A673 (cell line): ENCODE data around the gene MAMDC2. TPM values are rescaled to one million over a fixed set of nuclear protein-coding genes. Genes with fewer than 3 reads are reported as not detected.

Experiments
- BruUV-seq: library from RNA; stranded (reverse); fragments of 400-500 nt; replicated peaks from 2 replicates; lab custom pipeline; 2021; lab: Mats Ljungman, UMichigan
- CTCF ChIA-PET: fragments of 300-600 bp; sonication (Branson Sonifier 250); formaldehyde crosslinking; loops from one replicate; lab custom pipeline; 2022; ENCODE audit warnings: antibody characterized with exemption; lab: Charles Lee
- POLR2A ChIA-PET: fragments of 300-600 bp; sonication (Branson Sonifier 250); formaldehyde crosslinking; loops from one replicate; lab custom pipeline; 2022; ENCODE audit warnings: antibody characterized with exemption; ENCODE audit not compliant: low non-redundant PET; lab: Charles Lee
- DNase-seq: peaks from one replicate; pipeline ENCODE4 v3.0.0-alpha.2; 2015; ENCODE audit warnings: low spot score
- H3K27ac ChIP-seq: fragments of 200-600 bp; sonication (generic); 2 replicates; pipeline ENCODE4 v1.5.1; 2016; ENCODE audit warnings: mixed run types, low read depth, mild to moderate bottlenecking, mixed read lengths, antibody characterized with exemption, low read length; ENCODE audit not compliant: poor library complexity, severe bottlenecking
- H3K27me3 ChIP-seq: fragments of 200-600 bp; sonication (generic); replicated peaks from 2 replicates; pipeline ENCODE4 v1.6.1; 2017; ENCODE audit warnings: mixed run types, low read depth, mild to moderate bottlenecking, mixed read lengths, antibody characterized with exemption, low read length; ENCODE audit not compliant: insufficient read depth, poor library complexity
- H3K36me3 ChIP-seq: fragments of 200-600 bp; sonication (generic); 2 replicates; pipeline ENCODE4 v1.6.1; 2016; ENCODE audit warnings: mixed run types, mild to moderate bottlenecking, mixed read lengths, antibody characterized with exemption, low read length; ENCODE audit not compliant: insufficient read depth, poor library complexity, severe bottlenecking
- H3K4me1 ChIP-seq: fragments of 200-600 bp; sonication (generic); 2 replicates; pipeline ENCODE4 v1.6.1; 2017; ENCODE audit warnings: mixed run types, mild to moderate bottlenecking, mixed read lengths, antibody characterized with exemption, low read length; ENCODE audit not compliant: insufficient read depth, poor library complexity, severe bottlenecking
- H3K4me3 ChIP-seq: fragments of 200-600 bp; sonication (generic); 2 replicates; pipeline ENCODE4 v1.5.1; 2016; ENCODE audit warnings: low read depth, mixed run types, mild to moderate bottlenecking, mixed read lengths, low read length; ENCODE audit not compliant: poor library complexity, severe bottlenecking
- H3K9me3 ChIP-seq: fragments of 200-600 bp; sonication (generic); 2 replicates; pipeline ENCODE4 v1.6.1; 2016; ENCODE audit warnings: mixed run types, low read depth, mild to moderate bottlenecking, mixed read lengths, antibody characterized with exemption, low read length; ENCODE audit not compliant: poor library complexity, severe bottlenecking
- CTCF ChIP-seq: fragments of 300-800, 200-600 bp; sonication (generic); conservative IDR thresholded peaks from 2 replicates; pipeline ENCODE4 v1.5.1; 2017; ENCODE audit warnings: low read depth, mild to moderate bottlenecking, antibody characterized with exemption, low read length, moderate library complexity, mixed read lengths
- EZH2 ChIP-seq: fragments of 200-600 bp; sonication (generic); IDR thresholded peaks from 2 replicates; pipeline ENCODE4 v1.6.1; 2017; ENCODE audit warnings: borderline replicate concordance, low read depth, mild to moderate bottlenecking, mixed read lengths, antibody characterized with exemption, low read length; ENCODE audit not compliant: poor library complexity, severe bottlenecking
- intact Hi-C: fragments of 100-400 bp; cut with micrococcal nuclease; formaldehyde crosslinking; loops from one replicate; pipeline ENCODE4 v1.10.0; 2022; ENCODE audit not compliant: unreplicated experiment
- total RNA-seq: library from RNA; stranded (reverse); gene quantifications from 2 replicates; pipeline ENCODE4 v1.2.3, GENCODE V29; 2021

The MAMDC2 gene
- total RNA-seq, 1 experiment from 2014 or later, result not detected

GRCh38 chr9:70105147-70105546, 61.5 kb downstream of the MAMDC2 start:
- no peaks in the 10 kb centered on the region for H3K36me3 ChIP-seq
- no peaks in the 10 kb centered on the region for H3K4me1 ChIP-seq
- ChIA-PET POLR2A (no interaction called here), CTCF (no interaction called here)
- H3K9me3 ChIP-seq, result no peaks in the 10 kb centered on the region
- intact Hi-C loops, result no loop called here
- no TSS peak for BruUV-seq
- H3K27ac ChIP-seq, result no peak overlapping the region
- TF ChIP-seq CTCF (no peak), EZH2 (no peak)
- H3K27me3 ChIP-seq, result peaks cover 8% of the 10 kb centered on the region
- H3K4me3 ChIP-seq, result no peak overlapping the region
- no peak for DNase-seq

GRCh38 chr9:70106571-70106970, 62.9 kb downstream of the MAMDC2 start:
- H3K4me1 ChIP-seq, result no peaks in the 10 kb centered on the region
- H3K36me3 ChIP-seq, result no peaks in the 10 kb centered on the region
- no peak for DNase-seq
- no TSS peak for BruUV-seq
- ChIA-PET POLR2A (no interaction called here), CTCF (no interaction called here)
- H3K27me3 ChIP-seq, result peaks cover 10% of the 10 kb centered on the region
- no peaks in the 10 kb centered on the region for H3K9me3 ChIP-seq
- no peak overlapping the region for H3K27ac ChIP-seq
- TF ChIP-seq CTCF (no peak), EZH2 (no peak)
- no peak overlapping the region for H3K4me3 ChIP-seq
- intact Hi-C loops, result no loop called here

- intact Hi-C loops, result no loop called here
- Histone ChIP-seq H3K9me3 (no peaks in the 10 kb centered on the region), H3K4me3 (no peak overlapping the region), H3K27me3 (peaks cover 10% of the 10 kb centered on the region), H3K4me1 (no peaks in the 10 kb centered on the region), H3K36me3 (no peaks in the 10 kb centered on the region), H3K27ac (no peak overlapping the region)
- ChIA-PET POLR2A (no interaction called here), CTCF (no interaction called here)
- DNase-seq, result no peak
- BruUV-seq, result no TSS peak
- TF ChIP-seq EZH2, result no peak
- no peak for TF ChIP-seq CTCF
Measured at GRCh38 chr9:70107558-70107957, 63.9 kb downstream of the MAMDC2 start.
